Measurements from ENCODE around the gene OR5H2.

GRCh38 chr3:98331329-98331728, 49.0 kb downstream of the OR5H2 start:
- TF ChIP-seq, protein P1, sequence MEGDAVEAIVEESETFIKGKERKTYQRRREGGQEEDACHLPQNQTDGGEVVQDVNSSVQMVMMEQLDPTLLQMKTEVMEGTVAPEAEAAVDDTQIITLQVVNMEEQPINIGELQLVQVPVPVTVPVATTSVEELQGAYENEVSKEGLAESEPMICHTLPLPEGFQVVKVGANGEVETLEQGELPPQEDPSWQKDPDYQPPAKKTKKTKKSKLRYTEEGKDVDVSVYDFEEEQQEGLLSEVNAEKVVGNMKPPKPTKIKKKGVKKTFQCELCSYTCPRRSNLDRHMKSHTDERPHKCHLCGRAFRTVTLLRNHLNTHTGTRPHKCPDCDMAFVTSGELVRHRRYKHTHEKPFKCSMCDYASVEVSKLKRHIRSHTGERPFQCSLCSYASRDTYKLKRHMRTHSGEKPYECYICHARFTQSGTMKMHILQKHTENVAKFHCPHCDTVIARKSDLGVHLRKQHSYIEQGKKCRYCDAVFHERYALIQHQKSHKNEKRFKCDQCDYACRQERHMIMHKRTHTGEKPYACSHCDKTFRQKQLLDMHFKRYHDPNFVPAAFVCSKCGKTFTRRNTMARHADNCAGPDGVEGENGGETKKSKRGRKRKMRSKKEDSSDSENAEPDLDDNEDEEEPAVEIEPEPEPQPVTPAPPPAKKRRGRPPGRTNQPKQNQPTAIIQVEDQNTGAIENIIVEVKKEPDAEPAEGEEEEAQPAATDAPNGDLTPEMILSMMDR (IDR thresholded peaks at IDR 0.05), result no peak
- TF ChIP-seq POLR2AphosphoS5 (IDR thresholded peaks at IDR 0.05) (no peak), POLR2A (IDR thresholded peaks at IDR 0.05; ENCODE audit: low read depth) (no peak), EP300 (IDR thresholded peaks at IDR 0.05) (no peak)

Measured in esophagus muscularis mucosa (tissue), 4 donors.